ENCODE measurements around the gene HNRNPL. TPM values are rescaled to one million over a fixed set of nuclear protein-coding genes. Genes with fewer than 3 reads are reported as not detected.
A peak's percentile ranks its signal among the peaks of the same experiment; 100 is the strongest.
"Not testable (repeated sequence)": the region's sequence is repeated elsewhere in the genome, so short reads cannot be mapped to it uniquely, and the experiment has no call there.

Gene HNRNPL
- polyA plus RNA-seq, 2 of the 4 experiments (the other 2 are of a cell fraction) = 380 to 487 TPM

GRCh38 chr19:38862321-38863059, 12.7 kb upstream of the HNRNPL start:
- DNase-seq (ENCODE audit: low read depth in 1 of 2, low spot score in 1 of 2) (peak in 1 of 2 experiments; percentile 79), FAIRE-seq (no peak), ATAC-seq (peak; percentile 49 to 51; a peak in 4 of 6 replicates)
- Histone ChIP-seq H3K4me2 (no peak overlapping the region), H3K9me3 (no peaks in the 10 kb centered on the region), H3K4me3 (no peak overlapping the region), H3K4me1 (peaks cover 28% of the 10 kb centered on the region), H3K27ac (peak overlapping the region; percentile 16 to 42; a peak in 5 of 6 replicates)
- ChIA-PET POLR2A (interaction anchor here (1.0 to 2.7 kb wide), 3 partner anchors 10 to 68 kb away, joined by 3 to 26 read pairs (median 4); partner anchors contain the start of genes HNRNPL and MRPS12), CTCF (interaction anchor here (0.8 to 24.7 kb wide), 9 partner anchors 10 to 460 kb away, joined by 3 to 652 read pairs (median 4); partner anchors contain the start of genes FAM98C, FBXO17, MRPS12 and RINL)
- TF ChIP-seq POLR2AphosphoS2 (conservative IDR thresholded peaks at IDR 0.05; ENCODE audit: low read length) = no peak
- TF ChIP-seq HOXB5 (CRISPR knock-in tag; IDR thresholded peaks at IDR 0.05) = peak; percentile 46; the same call in 1 of the 2 replicates
- TF ChIP-seq, protein P1, sequence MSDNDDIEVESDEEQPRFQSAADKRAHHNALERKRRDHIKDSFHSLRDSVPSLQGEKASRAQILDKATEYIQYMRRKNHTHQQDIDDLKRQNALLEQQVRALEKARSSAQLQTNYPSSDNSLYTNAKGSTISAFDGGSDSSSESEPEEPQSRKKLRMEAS (IDR thresholded peaks at IDR 0.05) = peak; percentile 43; the same call in 1 of the 2 replicates
- TF ChIP-seq, protein P2, sequence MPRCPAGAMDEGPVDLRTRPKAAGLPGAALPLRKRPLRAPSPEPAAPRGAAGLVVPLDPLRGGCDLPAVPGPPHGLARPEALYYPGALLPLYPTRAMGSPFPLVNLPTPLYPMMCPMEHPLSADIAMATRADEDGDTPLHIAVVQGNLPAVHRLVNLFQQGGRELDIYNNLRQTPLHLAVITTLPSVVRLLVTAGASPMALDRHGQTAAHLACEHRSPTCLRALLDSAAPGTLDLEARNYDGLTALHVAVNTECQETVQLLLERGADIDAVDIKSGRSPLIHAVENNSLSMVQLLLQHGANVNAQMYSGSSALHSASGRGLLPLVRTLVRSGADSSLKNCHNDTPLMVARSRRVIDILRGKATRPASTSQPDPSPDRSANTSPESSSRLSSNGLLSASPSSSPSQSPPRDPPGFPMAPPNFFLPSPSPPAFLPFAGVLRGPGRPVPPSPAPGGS (IDR thresholded peaks at IDR 0.05) = no peak
- no peak for TF ChIP-seq HOXB13 (CRISPR knock-in tag; IDR thresholded peaks at IDR 0.05; ENCODE audit: low read depth)
- 0 out of 2 replicates have a peak, but pooled peaks have one; percentile 15 for TF ChIP-seq TFCP2L1 (CRISPR knock-in tag; IDR thresholded peaks at IDR 0.05)
- peak; percentile 26; the same call in 1 of the 2 replicates for TF ChIP-seq HEYL (CRISPR knock-in tag; IDR thresholded peaks at IDR 0.05)
- no peak for TF ChIP-seq KDM1A (IDR thresholded peaks at IDR 0.05; ENCODE audit: low read depth)
- TF ChIP-seq JUN (IDR thresholded peaks at IDR 0.05) = no peak
- peak; percentile 74; the same call in 1 of the 2 replicates for TF ChIP-seq GATA3 (IDR thresholded peaks at IDR 0.05; ENCODE audit: borderline replicate concordance)
- no peak for TF ChIP-seq ESRRA (IDR thresholded peaks at IDR 0.05; ENCODE audit: borderline replicate concordance, low read length)
- no peak for TF ChIP-seq EP300 (IDR thresholded peaks at IDR 0.05)
- 69% methylated on average over 10 of the region's 10 CpGs for WGBS (ENCODE audit: missing lambda C conversion rate)

- Histone ChIP-seq H3K27ac (no peak overlapping the region), H3K9me3 (no peaks in the 10 kb centered on the region), H3K4me1 (peaks cover 28% of the 10 kb centered on the region), H3K4me3 (no peak overlapping the region), H3K4me2 (no peak overlapping the region)
- WGBS (ENCODE audit: missing lambda C conversion rate) = 91% methylated on average over 3 of the region's 3 CpGs
- TF ChIP-seq EHF (CRISPR knock-in tag; IDR thresholded peaks at IDR 0.05) (no peak), GATA3 (IDR thresholded peaks at IDR 0.05; ENCODE audit: borderline replicate concordance) (no peak)
- FAIRE-seq (no peak), DNase-seq (ENCODE audit: low read depth in 1 of 2, low spot score in 1 of 2) (no peak), ATAC-seq (no peak)
- ChIA-PET POLR2A (interaction anchor here (0.6 kb wide), 1 partner anchor 114 kb away, joined by 3 read pairs; the partner anchor contains the start of gene FBXO17), CTCF (interaction anchor here (1.0 to 24.7 kb wide), 2 partner anchors 21 to 161 kb away, joined by 3 to 652 read pairs; partner anchors contain the start of gene RINL)
These were observed 11.6 kb upstream of the HNRNPL start for GRCh38 chr19:38861368-38861767.

GRCh38 chr19:38859631-38860204, 9.9 kb upstream of the HNRNPL start:
- CTCF ChIA-PET = interaction anchor here (1.1 to 24.7 kb wide), 2 partner anchors 8 to 22 kb away, joined by 3 to 652 read pairs; partner anchors contain the start of gene RINL

DNA sequence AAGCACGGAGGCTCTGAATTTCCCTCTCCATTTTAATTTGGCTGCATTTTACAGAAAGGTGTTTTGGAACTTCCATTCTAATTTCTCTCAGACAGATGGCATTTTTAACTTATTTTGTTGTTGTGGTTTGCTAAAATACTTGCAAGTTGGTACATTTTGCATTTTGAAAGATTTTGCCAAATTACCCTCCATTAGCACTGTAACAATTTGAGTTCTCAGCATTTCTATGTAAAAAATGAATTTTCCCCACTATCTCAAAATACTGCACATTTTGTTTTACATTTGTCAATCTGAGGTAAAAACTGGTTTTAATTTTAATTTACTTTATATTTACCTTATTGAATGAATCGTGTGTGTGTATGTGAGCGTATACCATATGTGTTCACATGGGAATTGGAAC, 7.0 kb upstream of the HNRNPL start:
- CTCF ChIA-PET = interaction anchor here (0.6 to 24.7 kb wide), 3 partner anchors 25 to 587 kb away, joined by 3 to 652 read pairs (median 6); partner anchors contain the start of gene RINL
- peak; percentile 90 for FAIRE-seq
- TF ChIP-seq MAFK (IDR thresholded peaks at IDR 0.05; ENCODE audit: partially characterized antibody) (no peak), RARB (CRISPR knock-in tag; IDR thresholded peaks at IDR 0.05) (no peak), POLR2AphosphoS2 (conservative IDR thresholded peaks at IDR 0.05; ENCODE audit: low read length) (no peak), HES2 (IDR thresholded peaks at IDR 0.05) (no peak), KDM5A (IDR thresholded peaks at IDR 0.05) (no peak), CHD4 (IDR thresholded peaks at IDR 0.05; ENCODE audit: borderline replicate concordance) (no peak), NR3C1 (IDR thresholded peaks at IDR 0.05) (no peak), PBX3 (IDR thresholded peaks at IDR 0.05) (no peak), NPAS2 (CRISPR knock-in tag; IDR thresholded peaks at IDR 0.05; ENCODE audit: borderline replicate concordance) (no peak), EHMT2 (IDR thresholded peaks at IDR 0.05; ENCODE audit: low read depth) (no peak), ZNF302 (CRISPR knock-in tag; IDR thresholded peaks at IDR 0.05) (no peak)
- TF ChIP-seq, protein P1 (IDR thresholded peaks at IDR 0.05) = no peak
- TF ChIP-seq, protein P3, sequence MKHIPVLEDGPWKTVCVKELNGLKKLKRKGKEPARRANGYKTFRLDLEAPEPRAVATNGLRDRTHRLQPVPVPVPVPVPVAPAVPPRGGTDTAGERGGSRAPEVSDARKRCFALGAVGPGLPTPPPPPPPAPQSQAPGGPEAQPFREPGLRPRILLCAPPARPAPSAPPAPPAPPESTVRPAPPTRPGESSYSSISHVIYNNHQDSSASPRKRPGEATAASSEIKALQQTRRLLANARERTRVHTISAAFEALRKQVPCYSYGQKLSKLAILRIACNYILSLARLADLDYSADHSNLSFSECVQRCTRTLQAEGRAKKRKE (CRISPR knock-in tag; IDR thresholded peaks at IDR 0.05; ENCODE audit: low read depth) = no peak

More at GRCh38 chr19:38859631-38860204, 9.9 kb upstream of the HNRNPL start:
- FAIRE-seq; POLR2A ChIA-PET; H3K9me3 ChIP-seq; H3K27ac ChIP-seq; H3K4me2 ChIP-seq; DNase-seq (ENCODE audit: low read depth in 1 of 2, low spot score in 1 of 2); ATAC-seq; H3K4me3 ChIP-seq: not testable (repeated sequence)
- WGBS (ENCODE audit: missing lambda C conversion rate) = 81% methylated on average over 21 of the region's 21 CpGs
- peaks cover 20% of the 10 kb centered on the region for H3K4me1 ChIP-seq

More for the DNA sequence above, 7.0 kb upstream of the HNRNPL start:
- Histone ChIP-seq H3K4me2 (no peak overlapping the region), H3K9me3 (no peaks in the 10 kb centered on the region), H3K4me3 (no peak overlapping the region), H3K27ac (no peak overlapping the region), H3K4me1 (peaks cover 7% of the 10 kb centered on the region)
- POLR2A ChIA-PET = no interaction called here
- 89% methylated on average over 3 of the region's 3 CpGs for WGBS (ENCODE audit: missing lambda C conversion rate)
- no peak for ATAC-seq
- DNase-seq (ENCODE audit: low read depth in 1 of 2, low spot score in 1 of 2) = no peak

Data from A549 (cell line).